ENCODE measurements around the gene CHD6.

- TF ChIP-seq CTCF (IDR thresholded peaks at IDR 0.05; ENCODE audit: insufficient read depth, low read length) = no peak
- no peak for TF ChIP-seq GABPA (IDR thresholded peaks at IDR 0.05; ENCODE audit: low read depth)
- no peak for TF ChIP-seq POLR2AphosphoS5 (IDR thresholded peaks at IDR 0.05; ENCODE audit: low read depth)
- TF ChIP-seq REST (IDR thresholded peaks at IDR 0.05; ENCODE audit: insufficient replicate concordance, low read depth) = no peak
- TF ChIP-seq SPI1 (IDR thresholded peaks at IDR 0.05; ENCODE audit: borderline replicate concordance, low read depth) = no peak
Measured at GRCh38 chr20:41479113-41479512, 139.1 kb downstream of the CHD6 start.
